Mesendoderm (in vitro differentiated cells): Measurements from ENCODE around the gene TPT1.

Source experiments
- DNase-seq: peaks from one replicate; pipeline ENCODE4 v3.0.0; 2013
- H2AK5ac ChIP-seq: 2 replicates; pipeline ENCODE4 v1.6.1; 2013; ENCODE audit warnings: low read length, inconsistent platforms
- H2BK120ac ChIP-seq: 2 replicates; pipeline ENCODE4 v1.6.1; 2013; ENCODE audit warnings: low read depth, mild to moderate bottlenecking, low read length, moderate library complexity, mixed read lengths
- H2BK15ac ChIP-seq: replicated peaks from 2 replicates; pipeline ENCODE4 v1.6.1; 2013; ENCODE audit warnings: low read depth, mild to moderate bottlenecking, moderate library complexity
- H2BK5ac ChIP-seq: 2 replicates; pipeline ENCODE4 v1.6.1; 2013; ENCODE audit warnings: low read length, inconsistent platforms
- H3K18ac ChIP-seq: 2 replicates; pipeline ENCODE4 v1.6.1; 2013; ENCODE audit warnings: mild to moderate bottlenecking, low read length, mixed read lengths
- H3K23ac ChIP-seq: one replicate; pipeline ENCODE4 v1.6.1; 2013; ENCODE audit warnings: low read length
- H3K27ac ChIP-seq: 2 replicates; pipeline ENCODE4 v1.5.1; 2013; ENCODE audit warnings: low read depth, mild to moderate bottlenecking, inconsistent platforms, low read length, moderate library complexity
- H3K27me3 ChIP-seq: 2 replicates; pipeline ENCODE4 v1.6.1; 2013; ENCODE audit warnings: low read length, control low read depth, mild to moderate bottlenecking, inconsistent platforms; ENCODE audit not compliant: insufficient read depth, poor library complexity
- H3K36me3 ChIP-seq: 2 replicates; pipeline ENCODE4 v1.6.1; 2013; ENCODE audit warnings: low read length, inconsistent platforms; ENCODE audit not compliant: control insufficient read depth, insufficient read depth
- H3K4ac ChIP-seq: one replicate; pipeline ENCODE4 v1.6.1; 2013; ENCODE audit warnings: low read depth, mild to moderate bottlenecking, low read length, moderate library complexity
- H3K4me1 ChIP-seq: 2 replicates; pipeline ENCODE4 v1.6.1; 2013; ENCODE audit warnings: low read depth, low read length, inconsistent platforms; ENCODE audit not compliant: control insufficient read depth
- H3K4me2 ChIP-seq: 2 replicates; pipeline ENCODE4 v1.6.1; 2013; ENCODE audit warnings: low read length
- H3K4me3 ChIP-seq: 2 replicates; pipeline ENCODE4 v1.5.1; 2013; ENCODE audit warnings: mild to moderate bottlenecking, low read length
- H3K56ac ChIP-seq: one replicate; pipeline ENCODE4 v1.6.1; 2013; ENCODE audit warnings: low read length
- H3K79me1 ChIP-seq: 2 replicates; pipeline ENCODE4 v1.6.1; 2013; ENCODE audit warnings: low read length, inconsistent platforms
- H3K79me2 ChIP-seq: 2 replicates; pipeline ENCODE4 v1.6.1; 2013; ENCODE audit warnings: mild to moderate bottlenecking, low read length; ENCODE audit not compliant: control insufficient read depth, insufficient read depth
- H3K9ac ChIP-seq: 2 replicates; pipeline ENCODE4 v1.6.1; 2013; ENCODE audit warnings: low read length, inconsistent platforms
- H4K5ac ChIP-seq: one replicate; pipeline ENCODE4 v1.6.1; 2013; ENCODE audit warnings: low read length
- H4K8ac ChIP-seq: one replicate; pipeline ENCODE4 v1.6.1; 2013; ENCODE audit warnings: low read depth, mild to moderate bottlenecking, control low read depth, low read length, moderate library complexity
- WGBS: extraction: QIAGEN DNeasy Blood & Tissue Kit; methylation state at CpG from one replicate; pipeline ENCODE4 v1.1.7; 2013; ENCODE audit warnings: low lambda C conversion rate, missing lambda C conversion rate; ENCODE audit not compliant: insufficient coverage; ENCODE audit errors: extremely low coverage; 5-methylcytosine and 5-hydroxymethylcytosine counted together

The TPT1 gene

GRCh38 chr13:45333977-45334922, 6.7 kb downstream of the TPT1 start:
- Histone ChIP-seq H3K36me3 (peaks cover 22% of the 10 kb centered on the region), H3K4me1 (peaks cover 6% of the 10 kb centered on the region)

GRCh38 chr13:45333251-45333976, 7.6 kb downstream of the TPT1 start:
- Histone ChIP-seq H3K56ac (no peak overlapping the region), H3K23ac (no peak overlapping the region), H2BK5ac (no peak overlapping the region), H3K9ac (no peak overlapping the region), H3K79me2 (peaks cover 14% of the 10 kb centered on the region), H4K5ac (no peak overlapping the region), H3K18ac (no peak overlapping the region), H3K4me3 (no peak overlapping the region), H2BK120ac (no peak overlapping the region), H2BK15ac (no peak overlapping the region), H3K27ac (no peak overlapping the region), H3K27me3 (no peaks in the 10 kb centered on the region), H2AK5ac (no peak overlapping the region), H3K4ac (no peak overlapping the region), H3K36me3 (peaks cover 18% of the 10 kb centered on the region), H3K79me1 (peaks cover 10% of the 10 kb centered on the region), H3K4me1 (peaks cover 1% of the 10 kb centered on the region), H3K4me2 (no peak overlapping the region), H4K8ac (no peak overlapping the region)
- no CpG with 5 or more reads among the region's 3 CpGs for WGBS
- DNase-seq: no peak

More at GRCh38 chr13:45333977-45334922, 6.7 kb downstream of the TPT1 start:
- Histone ChIP-seq H3K27ac (no peak overlapping the region), H4K5ac (no peak overlapping the region), H2BK120ac (no peak overlapping the region), H3K56ac (peak overlapping the region; percentile 34), H3K23ac (no peak overlapping the region), H3K79me1 (peaks cover 13% of the 10 kb centered on the region), H3K9ac (peak overlapping the region; percentile 6), H2AK5ac (no peak overlapping the region), H3K4ac (no peak overlapping the region), H2BK15ac (no peak overlapping the region), H4K8ac (no peak overlapping the region), H3K4me2 (no peak overlapping the region), H3K27me3 (no peaks in the 10 kb centered on the region), H3K79me2 (peaks cover 22% of the 10 kb centered on the region), H2BK5ac (no peak overlapping the region), H3K18ac (no peak overlapping the region), H3K4me3 (no peak overlapping the region)
- DNase-seq: no peak
- WGBS: 100% methylated on average over 2 of the region's 7 CpGs

GRCh38 chr13:45332831-45333219, 8.2 kb downstream of the TPT1 start:
- no peak for DNase-seq
- peaks cover 10% of the 10 kb centered on the region for H3K79me2 ChIP-seq
- H3K4me1 ChIP-seq: peaks cover 1% of the 10 kb centered on the region
- H2BK5ac ChIP-seq: no peak overlapping the region
- H3K36me3 ChIP-seq: peaks cover 16% of the 10 kb centered on the region
- WGBS: no CpG with 5 or more reads among the region's 3 CpGs
- no peaks in the 10 kb centered on the region for H3K27me3 ChIP-seq
- no peak overlapping the region for H3K9ac ChIP-seq
- H3K18ac ChIP-seq: no peak overlapping the region
- no peak overlapping the region for H3K4me3 ChIP-seq
- no peak overlapping the region for H2AK5ac ChIP-seq
- peaks cover 10% of the 10 kb centered on the region for H3K79me1 ChIP-seq
- no peak overlapping the region for H3K27ac ChIP-seq
- no peak overlapping the region for H3K4ac ChIP-seq
- no peak overlapping the region for H4K8ac ChIP-seq
- H3K23ac ChIP-seq: no peak overlapping the region
- H3K56ac ChIP-seq: no peak overlapping the region
- H4K5ac ChIP-seq: no peak overlapping the region
- no peak overlapping the region for H3K4me2 ChIP-seq
- no peak overlapping the region for H2BK15ac ChIP-seq
- no peak overlapping the region for H2BK120ac ChIP-seq

DNA sequence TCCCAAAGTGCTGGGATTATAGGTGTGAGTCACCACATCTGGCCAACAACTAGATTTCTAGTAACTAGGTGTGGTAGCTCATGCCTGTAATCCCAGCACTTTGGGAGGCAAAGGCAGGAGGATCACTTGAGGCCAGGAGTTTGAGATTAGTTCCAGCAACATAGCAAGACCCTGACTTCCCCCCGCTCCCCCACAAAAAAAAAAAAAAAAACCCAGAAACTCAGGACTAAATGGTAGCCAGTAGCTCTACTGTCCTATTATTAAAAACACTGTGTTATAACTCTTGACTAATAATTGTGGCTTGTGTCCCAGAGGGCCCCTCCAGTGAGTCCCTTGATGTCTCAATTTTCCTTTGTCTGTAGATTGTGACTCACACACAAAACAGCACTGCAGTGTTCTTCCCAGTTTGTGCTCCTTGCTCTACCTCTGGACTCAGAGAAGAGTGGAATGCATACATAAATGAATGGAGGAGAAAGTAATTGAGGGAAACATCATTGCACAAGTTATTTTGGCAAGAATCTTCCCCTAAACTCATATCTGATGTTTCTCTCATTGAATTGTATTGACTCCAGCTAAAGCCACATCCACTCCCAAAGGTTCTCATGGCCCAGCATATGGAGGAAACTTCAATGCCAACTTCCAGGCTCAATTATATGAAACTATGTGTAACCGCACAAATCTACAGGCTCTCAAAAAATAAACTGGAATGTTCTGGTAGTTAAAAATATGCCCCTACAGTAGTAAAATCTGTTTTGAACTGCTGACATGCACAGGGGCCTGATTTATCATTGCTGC, 8.8 kb downstream of the TPT1 start:
- Histone ChIP-seq H2BK5ac (no peak overlapping the region), H3K27ac (no peak overlapping the region)
- DNase-seq: no peak

GRCh38 chr13:45331692-45332035, 9.3 kb downstream of the TPT1 start:
- no peak overlapping the region for H2BK120ac ChIP-seq
- H3K4me1 ChIP-seq: peaks cover 1% of the 10 kb centered on the region
- H3K4me2 ChIP-seq: no peak overlapping the region
- peaks cover 5% of the 10 kb centered on the region for H3K79me1 ChIP-seq
- H2BK15ac ChIP-seq: no peak overlapping the region
- H2BK5ac ChIP-seq: no peak overlapping the region
- H2AK5ac ChIP-seq: no peak overlapping the region
- H3K27me3 ChIP-seq: no peaks in the 10 kb centered on the region
- H3K56ac ChIP-seq: no peak overlapping the region
- no peak overlapping the region for H3K4me3 ChIP-seq
- H3K9ac ChIP-seq: no peak overlapping the region
- H4K5ac ChIP-seq: no peak overlapping the region
- peaks cover 10% of the 10 kb centered on the region for H3K36me3 ChIP-seq
- H3K27ac ChIP-seq: no peak overlapping the region
- H3K23ac ChIP-seq: no peak overlapping the region
- H3K18ac ChIP-seq: no peak overlapping the region
- H3K4ac ChIP-seq: no peak overlapping the region
- no peak overlapping the region for H4K8ac ChIP-seq
- no peak for DNase-seq
- peaks cover 2% of the 10 kb centered on the region for H3K79me2 ChIP-seq
- WGBS: no CpG with 5 or more reads among the region's 3 CpGs

More for the DNA sequence above, 8.8 kb downstream of the TPT1 start:
- H4K8ac ChIP-seq: no peak overlapping the region
- H3K27me3 ChIP-seq: no peaks in the 10 kb centered on the region
- H3K36me3 ChIP-seq: peaks cover 12% of the 10 kb centered on the region
- no peak overlapping the region for H2BK15ac ChIP-seq
- H2AK5ac ChIP-seq: no peak overlapping the region
- H3K9ac ChIP-seq: no peak overlapping the region
- no peak overlapping the region for H3K56ac ChIP-seq
- no peak overlapping the region for H4K5ac ChIP-seq
- H2BK120ac ChIP-seq: no peak overlapping the region
- H3K4me2 ChIP-seq: no peak overlapping the region
- no peak overlapping the region for H3K4ac ChIP-seq
- H3K23ac ChIP-seq: no peak overlapping the region
- no CpG with 5 or more reads among the region's 2 CpGs for WGBS
- peaks cover 1% of the 10 kb centered on the region for H3K4me1 ChIP-seq
- no peak overlapping the region for H3K4me3 ChIP-seq
- peaks cover 5% of the 10 kb centered on the region for H3K79me2 ChIP-seq
- H3K79me1 ChIP-seq: peaks cover 8% of the 10 kb centered on the region
- no peak overlapping the region for H3K18ac ChIP-seq
